ENCODE results near the gene C10orf143. TPM values are rescaled to one million over a fixed set of nuclear protein-coding genes. Genes with fewer than 3 reads are reported as not detected.

Gene C10orf143
- total and polyA plus RNA-seq, 2 of the 4 experiments (the other 2 are of a cell fraction) = 0.36 to 0.60 TPM

DNA sequence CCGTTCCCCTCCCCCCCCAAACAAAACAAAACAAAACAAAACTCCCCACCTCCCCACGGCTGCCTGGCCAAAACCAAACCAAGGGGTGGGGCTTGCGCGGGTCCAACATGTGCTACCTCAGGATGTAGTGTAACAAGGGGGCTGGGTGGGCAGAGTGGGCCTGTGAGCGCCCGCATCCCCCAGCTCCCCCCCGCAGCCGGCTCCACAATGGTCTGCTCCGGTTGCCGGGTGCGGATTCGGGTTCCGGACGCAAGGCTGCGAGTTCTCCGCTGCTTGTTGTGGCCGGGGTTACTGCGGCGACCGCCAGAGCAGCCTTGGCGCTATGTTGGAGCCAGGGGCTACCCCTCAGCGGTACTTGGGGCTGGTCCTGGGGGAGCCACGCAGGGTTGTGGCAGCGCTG lies 4.9 kb downstream of the C10orf143 start:
- Histone ChIP-seq H3K4me3 (ENCODE audit: insufficient read depth, low read depth, low read length) (no peak overlapping the region), H3K27ac (ENCODE audit: insufficient read depth, low read length) (no peak overlapping the region), H3K4me2 (ENCODE audit: low read depth, low read length) (no peak overlapping the region), H3K23ac (ENCODE audit: low read depth, low read length) (no peak overlapping the region), H4K8ac (ENCODE audit: low read depth in 2 of 2, low read length in 2 of 2) (no peak overlapping the region), H2BK5ac (ENCODE audit: low read depth, low read length, poor library complexity, severe bottlenecking) (no peak overlapping the region), H3K56ac (ENCODE audit: extremely low read depth, insufficient read depth, low read length) (no peak overlapping the region), H3K4me1 (ENCODE audit: control insufficient read depth, insufficient read depth, low read length) (no peaks in the 10 kb centered on the region), H3K27me3 (ENCODE audit: control insufficient read depth, insufficient read depth, low read length) (no peaks in the 10 kb centered on the region), H4K20me1 (ENCODE audit: insufficient read depth, low read length) (no peaks in the 10 kb centered on the region), H3K36me3 (ENCODE audit: control insufficient read depth, insufficient read depth, low read length) (no peaks in the 10 kb centered on the region), H3K9me1 (ENCODE audit: insufficient read depth, low read length) (peaks cover 6% of the 10 kb centered on the region), H4K5ac (ENCODE audit: low read depth, low read length) (no peak overlapping the region), H2BK20ac (ENCODE audit: low read depth, low read length) (no peak overlapping the region), H3K18ac (ENCODE audit: low read depth, low read length) (no peak overlapping the region), H4K91ac (ENCODE audit: insufficient read depth, low read depth, low read length) (no peak overlapping the region), H3K9ac (ENCODE audit: low read depth, low read length) (no peak overlapping the region), H3K4ac (ENCODE audit: low read depth, low read length) (no peak overlapping the region), H2BK120ac (ENCODE audit: low read depth, low read length) (no peak overlapping the region), H2BK15ac (ENCODE audit: low read depth, low read length) (no peak overlapping the region), H2AK5ac (ENCODE audit: low read depth, low read length) (no peak overlapping the region), H3K14ac (replicated peaks; ENCODE audit: low read depth, low read length) (no peak overlapping the region), H3K9me3 (ENCODE audit: control insufficient read depth, insufficient read depth, low read length) (no peaks in the 10 kb centered on the region), H2AFZ (replicated peaks; ENCODE audit: low read length, poor library complexity) (no peak overlapping the region), H2AK9ac (replicated peaks; ENCODE audit: low read depth, low read length, poor library complexity) (no peak overlapping the region), H3K79me1 (ENCODE audit: low read depth in 1 of 2, low read length in 2 of 2) (peaks cover 7 to 17% of the 10 kb centered on the region in 2 experiments)
- intact Hi-C loops (cut with micrococcal nuclease) (no loop called here), in situ Hi-C loops (cut with MboI; ENCODE audit: low sequenced_read_pairs) (no loop called here), dilution Hi-C loops (cut with HindIII; ENCODE audit: low sequenced_read_pairs, unreplicated experiment) (no loop called here)
- ChIA-PET POLR2A (ENCODE audit: unreplicated experiment) (no interaction called here), CTCF (no interaction called here)
- DNase-seq (no peak), ATAC-seq (ENCODE audit: low read depth) (no peak)
- TF ChIP-seq CEBPB (IDR thresholded peaks at IDR 0.05; ENCODE audit: low read depth, low read length) = no peak
- no peak for TF ChIP-seq MAFK (IDR thresholded peaks at IDR 0.05; ENCODE audit: low read depth, low read length)
- TF ChIP-seq, protein P1, sequence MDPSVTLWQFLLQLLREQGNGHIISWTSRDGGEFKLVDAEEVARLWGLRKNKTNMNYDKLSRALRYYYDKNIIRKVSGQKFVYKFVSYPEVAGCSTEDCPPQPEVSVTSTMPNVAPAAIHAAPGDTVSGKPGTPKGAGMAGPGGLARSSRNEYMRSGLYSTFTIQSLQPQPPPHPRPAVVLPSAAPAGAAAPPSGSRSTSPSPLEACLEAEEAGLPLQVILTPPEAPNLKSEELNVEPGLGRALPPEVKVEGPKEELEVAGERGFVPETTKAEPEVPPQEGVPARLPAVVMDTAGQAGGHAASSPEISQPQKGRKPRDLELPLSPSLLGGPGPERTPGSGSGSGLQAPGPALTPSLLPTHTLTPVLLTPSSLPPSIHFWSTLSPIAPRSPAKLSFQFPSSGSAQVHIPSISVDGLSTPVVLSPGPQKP (IDR thresholded peaks at IDR 0.05; ENCODE audit: borderline replicate concordance, low read depth, low read length) = no peak
- TF ChIP-seq NFE2L2 (IDR thresholded peaks at IDR 0.05; ENCODE audit: low read depth, low read length) = no peak
- TF ChIP-seq, protein P2, sequence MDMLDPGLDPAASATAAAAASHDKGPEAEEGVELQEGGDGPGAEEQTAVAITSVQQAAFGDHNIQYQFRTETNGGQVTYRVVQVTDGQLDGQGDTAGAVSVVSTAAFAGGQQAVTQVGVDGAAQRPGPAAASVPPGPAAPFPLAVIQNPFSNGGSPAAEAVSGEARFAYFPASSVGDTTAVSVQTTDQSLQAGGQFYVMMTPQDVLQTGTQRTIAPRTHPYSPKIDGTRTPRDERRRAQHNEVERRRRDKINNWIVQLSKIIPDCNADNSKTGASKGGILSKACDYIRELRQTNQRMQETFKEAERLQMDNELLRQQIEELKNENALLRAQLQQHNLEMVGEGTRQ (IDR thresholded peaks at IDR 0.05; ENCODE audit: low read depth, low read length) = no peak
- TF ChIP-seq SMC3 (IDR thresholded peaks at IDR 0.05; ENCODE audit: low read depth, low read length) = no peak
- TF ChIP-seq FOS (IDR thresholded peaks at IDR 0.05; ENCODE audit: low read depth, low read length) = no peak
- no peak for TF ChIP-seq RAD21 (IDR thresholded peaks at IDR 0.05; ENCODE audit: low read length)
- no peak for TF ChIP-seq RCOR1 (IDR thresholded peaks at IDR 0.05; ENCODE audit: insufficient replicate concordance, low read length)
- TF ChIP-seq MXI1 (IDR thresholded peaks at IDR 0.05; ENCODE audit: borderline replicate concordance, low read depth, low read length) = no peak
- no peak for TF ChIP-seq RFX5 (IDR thresholded peaks at IDR 0.05; ENCODE audit: low read depth, low read length)
- no peak for TF ChIP-seq MAZ (IDR thresholded peaks at IDR 0.05; ENCODE audit: borderline replicate concordance, low read depth, low read length)
- no peak for TF ChIP-seq BHLHE40 (IDR thresholded peaks at IDR 0.05; ENCODE audit: low read depth, low read length)
- no peak for TF ChIP-seq POLR2A (IDR thresholded peaks at IDR 0.05; ENCODE audit: low read depth, low read length)
- 37% methylated on average over 2 of the region's 24 CpGs; no CpG with 5 or more reads in 1 of the 2 experiments for WGBS, 2 experiments (ENCODE audit: extremely low coverage in 2 of 2, insufficient read length in 1 of 2)
- BruUV-seq (replicated peaks) = no TSS peak
